ENCODE data around the gene ACOT13.
"Not testable (repeated sequence)": the region's sequence is repeated elsewhere in the genome, so short reads cannot be mapped to it uniquely, and the experiment has no call there.

DNA sequence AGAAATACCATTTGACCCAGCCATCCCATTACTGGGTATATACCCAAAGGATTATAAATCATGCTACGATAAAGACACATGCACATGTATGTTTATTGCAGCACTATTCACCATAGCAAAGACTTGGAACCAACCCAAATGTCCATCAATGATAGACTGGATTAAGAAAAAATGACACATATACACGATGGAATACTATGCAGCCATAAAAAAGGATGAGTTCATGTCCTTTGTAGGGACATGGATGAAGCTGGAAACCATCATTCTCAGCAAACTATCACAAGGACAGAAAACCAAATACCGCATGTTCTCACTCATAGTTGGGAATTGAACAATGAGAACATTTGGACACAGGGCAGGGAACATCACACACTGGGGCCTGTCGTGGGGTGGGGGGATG, 4.2 kb downstream of the ACOT13 start:
- TF ChIP-seq, protein P1, sequence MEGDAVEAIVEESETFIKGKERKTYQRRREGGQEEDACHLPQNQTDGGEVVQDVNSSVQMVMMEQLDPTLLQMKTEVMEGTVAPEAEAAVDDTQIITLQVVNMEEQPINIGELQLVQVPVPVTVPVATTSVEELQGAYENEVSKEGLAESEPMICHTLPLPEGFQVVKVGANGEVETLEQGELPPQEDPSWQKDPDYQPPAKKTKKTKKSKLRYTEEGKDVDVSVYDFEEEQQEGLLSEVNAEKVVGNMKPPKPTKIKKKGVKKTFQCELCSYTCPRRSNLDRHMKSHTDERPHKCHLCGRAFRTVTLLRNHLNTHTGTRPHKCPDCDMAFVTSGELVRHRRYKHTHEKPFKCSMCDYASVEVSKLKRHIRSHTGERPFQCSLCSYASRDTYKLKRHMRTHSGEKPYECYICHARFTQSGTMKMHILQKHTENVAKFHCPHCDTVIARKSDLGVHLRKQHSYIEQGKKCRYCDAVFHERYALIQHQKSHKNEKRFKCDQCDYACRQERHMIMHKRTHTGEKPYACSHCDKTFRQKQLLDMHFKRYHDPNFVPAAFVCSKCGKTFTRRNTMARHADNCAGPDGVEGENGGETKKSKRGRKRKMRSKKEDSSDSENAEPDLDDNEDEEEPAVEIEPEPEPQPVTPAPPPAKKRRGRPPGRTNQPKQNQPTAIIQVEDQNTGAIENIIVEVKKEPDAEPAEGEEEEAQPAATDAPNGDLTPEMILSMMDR (IDR thresholded peaks at IDR 0.05; ENCODE audit: low read length) = not testable (repeated sequence)
- not testable (repeated sequence) for TF ChIP-seq EZH2 (IDR thresholded peaks at IDR 0.05; ENCODE audit: borderline replicate concordance, low read length)
